ENCODE measurements around the gene CARMIL1.

GRCh38 chr6:25489399-25489798 is 210.2 kb downstream of the CARMIL1 start:
- no peak for TF ChIP-seq GATA3 (IDR thresholded peaks at IDR 0.05; ENCODE audit: low read depth, low read length)
- TF ChIP-seq GATA2 (IDR thresholded peaks at IDR 0.05; ENCODE audit: low read depth, low read length), result no peak

All from SH-SY5Y (cell line).